GM19468 (cell line): ENCODE measurements around the gene HBA1.
A peak's percentile ranks its signal among the peaks of the same experiment; 100 is the strongest.
"Not testable (repeated sequence)": the region's sequence is repeated elsewhere in the genome, so short reads cannot be mapped to it uniquely, and the experiment has no call there.

Experiments used
- ATAC-seq: cut with Tn5 transposase; IDR thresholded peaks from one replicate; pipeline ENCODE4 v1.9.1; 2021; ENCODE audit warnings: mild to moderate bottlenecking, moderate library complexity, moderate number of reproducible peaks; ENCODE audit not compliant: unreplicated experiment; ENCODE audit errors: extremely low read depth

Gene HBA1

GRCh38 chr16:173928-174769 is 2.3 kb upstream of the HBA1 start:
- ATAC-seq, result not testable (repeated sequence)

- no peak for ATAC-seq
These were observed 1.2 kb upstream of the HBA1 start for GRCh38 chr16:175011-175949.

- not testable (repeated sequence) for ATAC-seq
These were observed 474 bp upstream of the HBA1 start for GRCh38 chr16:176006-176405.

DNA sequence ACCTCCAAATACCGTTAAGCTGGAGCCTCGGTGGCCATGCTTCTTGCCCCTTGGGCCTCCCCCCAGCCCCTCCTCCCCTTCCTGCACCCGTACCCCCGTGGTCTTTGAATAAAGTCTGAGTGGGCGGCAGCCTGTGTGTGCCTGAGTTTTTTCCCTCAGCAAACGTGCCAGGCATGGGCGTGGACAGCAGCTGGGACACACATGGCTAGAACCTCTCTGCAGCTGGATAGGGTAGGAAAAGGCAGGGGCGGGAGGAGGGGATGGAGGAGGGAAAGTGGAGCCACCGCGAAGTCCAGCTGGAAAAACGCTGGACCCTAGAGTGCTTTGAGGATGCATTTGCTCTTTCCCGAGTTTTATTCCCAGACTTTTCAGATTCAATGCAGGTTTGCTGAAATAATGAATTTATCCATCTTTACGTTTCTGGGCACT is 928 bp downstream of the HBA1 start:
- no peak for ATAC-seq

- no peak for ATAC-seq
These were observed 1.6 kb downstream of the HBA1 start for GRCh38 chr16:177981-178667.

DNA sequence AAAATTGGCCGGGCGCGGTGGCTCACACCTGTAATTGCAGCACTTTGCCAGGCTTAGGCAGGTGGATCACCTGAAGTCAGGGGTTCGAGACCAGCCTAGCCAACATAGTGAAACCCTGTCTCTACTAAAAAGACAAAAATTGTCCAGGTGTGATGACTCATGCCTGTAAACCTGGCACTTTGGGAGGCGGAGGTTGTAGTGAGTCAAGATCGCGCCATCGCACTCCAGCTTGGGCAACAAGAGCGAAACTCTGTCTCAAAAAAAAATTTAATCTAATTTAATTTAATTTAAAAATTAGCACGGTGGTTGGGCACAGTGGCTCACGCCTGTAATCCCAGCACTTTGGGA is 2.2 kb downstream of the HBA1 start:
- ATAC-seq, result no peak

GRCh38 chr16:179211-180092 is 3.0 kb downstream of the HBA1 start:
- no peak for ATAC-seq

GRCh38 chr16:180101-180675 is 3.7 kb downstream of the HBA1 start, which contains the start of gene HBQ1:
HBQ1 (plus strand) TSS chr16:180459; CDS start chr16:180487, 28 bp downstream.
- no peak for ATAC-seq

DNA sequence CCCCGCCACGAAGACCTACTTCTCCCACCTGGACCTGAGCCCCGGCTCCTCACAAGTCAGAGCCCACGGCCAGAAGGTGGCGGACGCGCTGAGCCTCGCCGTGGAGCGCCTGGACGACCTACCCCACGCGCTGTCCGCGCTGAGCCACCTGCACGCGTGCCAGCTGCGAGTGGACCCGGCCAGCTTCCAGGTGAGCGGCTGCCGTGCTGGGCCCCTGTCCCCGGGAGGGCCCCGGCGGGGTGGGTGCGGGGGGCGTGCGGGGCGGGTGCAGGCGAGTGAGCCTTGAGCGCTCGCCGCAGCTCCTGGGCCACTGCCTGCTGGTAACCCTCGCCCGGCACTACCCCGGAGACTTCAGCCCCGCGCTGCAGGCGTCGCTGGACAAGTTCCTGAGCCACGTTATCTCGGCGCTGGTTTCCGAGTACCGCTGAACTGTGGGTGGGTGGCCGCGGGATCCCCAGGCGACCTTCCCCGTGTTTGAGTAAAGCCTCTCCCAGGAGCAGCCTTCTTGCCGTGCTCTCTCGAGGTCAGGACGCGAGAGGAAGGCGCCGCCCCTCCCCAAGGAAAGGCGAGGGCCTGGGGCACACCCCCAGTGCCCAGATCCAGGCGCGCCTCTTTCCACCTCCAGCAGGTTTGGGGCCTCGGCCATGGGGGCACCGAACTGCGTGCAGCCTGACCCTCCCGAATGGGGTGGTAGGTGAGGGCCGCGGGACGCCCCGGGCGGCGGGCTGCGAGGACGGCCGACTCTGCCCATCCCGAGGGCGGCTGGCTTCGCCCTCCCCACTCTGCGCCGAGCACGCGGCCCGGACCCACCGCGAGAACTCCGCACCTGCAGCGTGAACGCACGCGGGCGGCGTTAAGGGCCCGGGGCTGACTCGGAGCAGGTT is 4.4 kb downstream of the HBA1 start:
- peak; percentile 26 for ATAC-seq

GRCh38 chr16:181565-182021 is 5.1 kb downstream of the HBA1 start:
- no peak for ATAC-seq

GRCh38 chr16:183005-183404 is 6.5 kb downstream of the HBA1 start:
- ATAC-seq, result no peak

DNA sequence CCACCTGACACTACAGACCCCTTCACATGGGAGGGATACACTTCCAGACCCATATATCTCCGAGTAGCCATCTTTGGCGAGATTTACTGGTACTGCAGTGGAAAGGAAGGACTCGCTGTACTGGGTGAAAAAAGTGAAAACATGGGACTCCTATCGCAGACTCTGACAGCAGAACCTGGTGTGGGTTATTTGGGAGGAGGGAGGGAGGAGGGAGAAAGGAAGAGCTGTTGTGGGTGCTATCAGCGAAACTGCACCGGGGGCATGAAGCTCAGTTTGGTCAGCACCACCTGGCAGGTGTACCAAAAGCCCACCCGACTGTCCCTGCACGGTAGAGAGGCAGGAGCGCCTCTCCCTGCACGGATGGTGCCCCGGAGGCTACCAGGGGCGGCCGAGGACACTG is 8.7 kb downstream of the HBA1 start:
- no peak for ATAC-seq

- ATAC-seq, result no peak
These were observed 9.2 kb downstream of the HBA1 start for GRCh38 chr16:185691-186090.

- no peak for ATAC-seq
These were observed 10.8 kb downstream of the HBA1 start for GRCh38 chr16:187330-187729.

DNA sequence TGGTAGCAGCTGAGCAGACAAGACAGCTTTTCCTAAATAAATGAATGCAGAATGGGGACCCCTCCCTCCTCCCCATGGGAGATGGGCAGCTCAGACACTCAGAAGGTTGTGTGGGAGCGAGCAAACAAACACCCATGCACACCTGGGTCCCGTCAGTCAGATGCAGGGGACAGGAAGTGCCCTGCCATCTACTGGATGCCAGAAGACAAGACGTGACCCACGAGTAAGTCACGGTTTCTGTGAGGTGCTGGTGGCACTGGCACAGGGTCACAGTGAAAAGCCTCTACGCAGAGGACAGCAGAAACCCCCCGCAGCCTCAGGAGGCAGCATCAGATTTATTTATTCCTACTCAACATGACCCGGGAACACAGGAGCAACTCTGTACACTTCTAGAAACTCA is 12.2 kb downstream of the HBA1 start:
- ATAC-seq, result no peak

DNA sequence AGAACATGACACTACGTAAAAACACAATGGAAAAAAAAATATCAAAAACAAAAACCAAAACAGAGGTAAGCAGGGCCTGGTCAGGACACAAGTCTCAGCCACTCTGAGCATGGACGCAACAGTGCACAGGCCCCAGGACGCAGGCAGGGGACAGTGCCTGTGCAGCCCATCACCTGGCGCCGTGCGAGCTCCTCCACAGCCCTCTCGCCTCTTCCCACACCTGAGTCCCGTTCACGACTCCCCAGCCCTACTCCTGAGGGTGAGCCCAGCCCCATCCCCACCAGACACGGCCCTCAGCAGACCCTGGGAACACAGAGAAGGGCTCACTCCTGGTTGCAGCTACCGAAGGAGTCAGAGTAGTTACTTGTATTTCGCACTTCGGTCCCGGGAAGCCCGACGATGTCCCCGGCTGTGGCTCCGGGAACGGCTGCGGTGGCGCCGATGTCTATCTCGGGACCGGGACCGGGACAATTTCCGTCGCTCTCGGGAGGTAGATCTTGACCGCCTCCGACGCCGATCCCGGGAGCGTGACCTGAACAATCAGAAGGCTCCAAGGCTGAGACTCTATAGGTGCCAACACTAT is 13.2 kb downstream of the HBA1 start:
- no peak for ATAC-seq

GRCh38 chr16:191831-192230 is 15.4 kb downstream of the HBA1 start:
- ATAC-seq, result no peak

- no peak for ATAC-seq
These were observed 16.2 kb downstream of the HBA1 start for GRCh38 chr16:192686-193085.
